GM12864 (cell line): ENCODE data around the gene ATP5F1D.

Experiments used
- DNase-seq: peaks from one replicate; pipeline ENCODE4 v3.0.0-alpha.2; 2011; ENCODE audit warnings: low read depth
- H3K4me3 ChIP-seq: 2 replicates; pipeline ENCODE4 v1.5.1; 2011; ENCODE audit warnings: mild to moderate bottlenecking, low read depth, low read length, control low read depth
- TF ChIP-seq, protein P1 (sequence below): IDR thresholded peaks from 2 replicates; pipeline ENCODE4 v1.5.1; 2011; ENCODE audit warnings: low read depth, mild to moderate bottlenecking, moderate library complexity, low read length, control low read depth, inconsistent platforms; ENCODE audit errors: missing control alignments

The ATP5F1D gene

GRCh38 chr19:1210227-1210538 lies 31.4 kb upstream of the ATP5F1D start:
- TF ChIP-seq, protein P1, sequence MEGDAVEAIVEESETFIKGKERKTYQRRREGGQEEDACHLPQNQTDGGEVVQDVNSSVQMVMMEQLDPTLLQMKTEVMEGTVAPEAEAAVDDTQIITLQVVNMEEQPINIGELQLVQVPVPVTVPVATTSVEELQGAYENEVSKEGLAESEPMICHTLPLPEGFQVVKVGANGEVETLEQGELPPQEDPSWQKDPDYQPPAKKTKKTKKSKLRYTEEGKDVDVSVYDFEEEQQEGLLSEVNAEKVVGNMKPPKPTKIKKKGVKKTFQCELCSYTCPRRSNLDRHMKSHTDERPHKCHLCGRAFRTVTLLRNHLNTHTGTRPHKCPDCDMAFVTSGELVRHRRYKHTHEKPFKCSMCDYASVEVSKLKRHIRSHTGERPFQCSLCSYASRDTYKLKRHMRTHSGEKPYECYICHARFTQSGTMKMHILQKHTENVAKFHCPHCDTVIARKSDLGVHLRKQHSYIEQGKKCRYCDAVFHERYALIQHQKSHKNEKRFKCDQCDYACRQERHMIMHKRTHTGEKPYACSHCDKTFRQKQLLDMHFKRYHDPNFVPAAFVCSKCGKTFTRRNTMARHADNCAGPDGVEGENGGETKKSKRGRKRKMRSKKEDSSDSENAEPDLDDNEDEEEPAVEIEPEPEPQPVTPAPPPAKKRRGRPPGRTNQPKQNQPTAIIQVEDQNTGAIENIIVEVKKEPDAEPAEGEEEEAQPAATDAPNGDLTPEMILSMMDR = no peak
- DNase-seq = no peak
- no peak overlapping the region for H3K4me3 ChIP-seq

GRCh38 chr19:1211494-1212234 lies 29.9 kb upstream of the ATP5F1D start:
- TF ChIP-seq, protein P1 = no peak
- no peak for DNase-seq
- no peak overlapping the region for H3K4me3 ChIP-seq

- H3K4me3 ChIP-seq = peak overlapping the region; percentile 12; the same call in 1 of the 2 replicates
- DNase-seq = no peak
These were observed 27.9 kb upstream of the ATP5F1D start for GRCh38 chr19:1213391-1214286.

DNA sequence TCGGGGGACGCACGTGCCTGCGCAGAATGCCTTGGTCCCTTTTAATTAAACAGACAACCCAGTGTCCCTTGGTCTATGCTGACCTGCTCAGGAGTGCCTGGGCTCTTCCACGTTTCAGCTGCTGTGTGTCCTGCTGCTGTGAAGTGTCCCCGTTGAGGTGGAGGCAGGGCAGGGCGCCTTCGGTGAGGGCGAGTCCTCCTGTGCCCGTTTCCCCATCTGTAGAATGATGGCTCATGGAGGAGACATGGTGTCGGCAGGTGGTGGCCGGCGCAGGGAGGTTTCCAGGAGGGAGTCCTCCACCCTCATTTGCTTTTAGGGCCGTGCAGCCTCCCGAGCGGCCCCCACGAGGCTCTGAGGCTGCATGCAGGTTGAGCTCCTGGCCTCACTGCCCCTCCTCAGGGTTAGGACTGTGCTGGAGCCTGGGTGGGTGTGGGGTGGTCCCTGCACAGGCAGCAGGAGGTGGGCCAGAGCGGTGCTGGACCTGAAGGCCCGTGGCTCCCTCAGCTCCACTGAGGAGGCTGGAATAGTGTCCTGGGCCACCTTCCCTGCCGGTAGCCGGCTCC lies 27.2 kb upstream of the ATP5F1D start:
- H3K4me3 ChIP-seq = no peak overlapping the region
- TF ChIP-seq, protein P1 = no peak
- DNase-seq = no peak

More at GRCh38 chr19:1213391-1214286, 27.9 kb upstream of the ATP5F1D start:
- TF ChIP-seq, protein P1 = no peak

DNA sequence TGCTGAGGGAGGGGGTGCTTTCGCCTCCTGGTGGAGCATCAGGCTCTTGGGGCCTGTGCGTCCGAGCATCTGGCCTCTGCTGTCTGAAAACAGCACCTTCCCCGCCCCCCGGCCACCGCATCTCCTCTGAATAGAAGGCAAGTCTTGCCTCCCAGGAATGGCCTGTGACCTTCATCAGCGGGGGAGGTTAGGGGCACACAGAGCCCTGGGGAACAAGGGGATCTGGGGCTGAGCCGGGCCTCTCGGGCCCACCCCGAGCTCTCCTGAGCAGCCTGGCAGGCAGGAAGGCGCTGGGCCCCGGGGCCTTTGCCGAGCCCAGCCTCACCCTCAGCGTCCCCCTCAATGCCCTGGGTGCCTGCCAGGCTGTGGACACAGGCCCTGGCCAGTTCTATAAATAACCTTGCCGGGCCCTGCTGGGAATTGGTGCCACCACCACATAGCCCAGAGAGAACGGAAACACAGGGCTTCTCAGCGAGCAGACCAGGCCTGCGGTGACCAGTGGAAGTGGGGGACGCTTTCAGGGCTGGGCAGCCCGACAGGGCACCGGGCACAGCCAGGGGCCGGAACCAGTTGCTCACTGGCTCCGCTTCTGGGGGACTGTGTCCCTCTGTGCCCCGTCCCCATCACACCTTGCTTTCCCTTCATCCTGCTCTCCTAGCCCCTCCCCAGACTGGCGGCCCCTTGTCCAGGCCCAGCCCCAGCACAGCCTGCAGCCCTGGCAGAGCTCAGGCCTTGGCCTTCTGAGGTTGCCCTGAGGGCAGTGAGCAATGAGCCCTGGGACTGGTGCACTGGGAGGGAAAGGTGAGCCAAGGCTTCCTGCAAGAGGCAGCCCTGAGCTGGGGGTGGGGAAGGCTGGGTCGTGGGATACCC lies 26.5 kb upstream of the ATP5F1D start:
- H3K4me3 ChIP-seq = no peak overlapping the region
- TF ChIP-seq, protein P1 = no peak
- no peak for DNase-seq

GRCh38 chr19:1216756-1217155 lies 24.8 kb upstream of the ATP5F1D start:
- no peak overlapping the region for H3K4me3 ChIP-seq
- no peak for DNase-seq
- TF ChIP-seq, protein P1 = no peak
